ENCODE results near the gene SPRR2F.
"Not testable (repeated sequence)": the region's sequence is repeated elsewhere in the genome, so short reads cannot be mapped to it uniquely, and the experiment has no call there.

SPRR2F gene

GRCh38 chr1:153113416-153113815 is at the start of gene SPRR2F:
SPRR2F (minus strand) TSS chr1:153113516; CDS start chr1:153112733, 783 bp downstream.
- DNase-seq (ENCODE audit: low spot score), result no peak

GRCh38 chr1:153155541-153155940 is 42.2 kb upstream of the SPRR2F start:
- DNase-seq (ENCODE audit: low spot score), result no peak

GRCh38 chr1:153152481-153152880 is 39.2 kb upstream of the SPRR2F start:
- DNase-seq (ENCODE audit: low spot score), result no peak

- no peak for DNase-seq (ENCODE audit: low spot score)
These were observed 37.5 kb upstream of the SPRR2F start, which contains the start of gene SPRR2G for GRCh38 chr1:153150846-153151245. SPRR2G (minus strand) TSS chr1:153150890; CDS start chr1:153150110, 780 bp downstream.

GRCh38 chr1:153141377-153141776 is 28.1 kb upstream of the SPRR2F start:
- no peak for DNase-seq (ENCODE audit: low spot score)

GRCh38 chr1:153140484-153140883 is 27.2 kb upstream of the SPRR2F start:
- no peak for DNase-seq (ENCODE audit: low spot score)

- DNase-seq (ENCODE audit: low spot score), result no peak
These were observed 20.4 kb upstream of the SPRR2F start for GRCh38 chr1:153133743-153134142.

- DNase-seq (ENCODE audit: low spot score), result no peak
These were observed 20.0 kb upstream of the SPRR2F start for GRCh38 chr1:153133267-153133666.

- not testable (repeated sequence) for DNase-seq (ENCODE audit: low spot score)
These were observed 15.4 kb upstream of the SPRR2F start for GRCh38 chr1:153128688-153129087.

- DNase-seq (ENCODE audit: low spot score), result no peak
These were observed 14.0 kb upstream of the SPRR2F start for GRCh38 chr1:153127296-153127695.

GRCh38 chr1:153125536-153125935 is 12.2 kb upstream of the SPRR2F start:
- no peak for DNase-seq (ENCODE audit: low spot score)

GRCh38 chr1:153123793-153124192 is 10.5 kb upstream of the SPRR2F start:
- not testable (repeated sequence) for DNase-seq (ENCODE audit: low spot score)

- DNase-seq (ENCODE audit: low spot score), result no peak
These were observed 9.6 kb upstream of the SPRR2F start for GRCh38 chr1:153122831-153123421.

GRCh38 chr1:153120945-153121344 is 7.6 kb upstream of the SPRR2F start:
- DNase-seq (ENCODE audit: low spot score), result no peak

- no peak for DNase-seq (ENCODE audit: low spot score)
These were observed 6.2 kb upstream of the SPRR2F start for GRCh38 chr1:153119491-153119971.

GRCh38 chr1:153115264-153115663 is 1.9 kb upstream of the SPRR2F start:
- DNase-seq (ENCODE audit: low spot score), result not testable (repeated sequence)

GRCh38 chr1:153112454-153112853 is 862 bp downstream of the SPRR2F start:
- not testable (repeated sequence) for DNase-seq (ENCODE audit: low spot score)

GRCh38 chr1:153100245-153100644 is 13.1 kb downstream of the SPRR2F start:
- DNase-seq (ENCODE audit: low spot score), result no peak

- DNase-seq (ENCODE audit: low spot score), result no peak
These were observed 13.8 kb downstream of the SPRR2F start for GRCh38 chr1:153099461-153100045.

- DNase-seq (ENCODE audit: low spot score), result no peak
These were observed 17.6 kb downstream of the SPRR2F start for GRCh38 chr1:153095764-153096163.

- no peak for DNase-seq (ENCODE audit: low spot score)
These were observed 18.9 kb downstream of the SPRR2F start, which contains the start of gene SPRR2E for GRCh38 chr1:153094426-153094825. SPRR2E (minus strand) TSS chr1:153094526; CDS start chr1:153093751, 775 bp downstream.

GRCh38 chr1:153087652-153088051 is 25.7 kb downstream of the SPRR2F start:
- DNase-seq (ENCODE audit: low spot score), result no peak

- no peak for DNase-seq (ENCODE audit: low spot score)
These were observed 31.6 kb downstream of the SPRR2F start for GRCh38 chr1:153081736-153082135.
